OCI-LY7 (cell line): ENCODE measurements around the gene EXOC1L. TPM values are rescaled to one million over a fixed set of nuclear protein-coding genes. Genes with fewer than 3 reads are reported as not detected.

Experiments used
- BruUV-seq: library from RNA; stranded (reverse); fragments of 400-500 nt; replicated peaks from 2 replicates; lab custom pipeline; 2021; lab: Mats Ljungman, UMichigan
- CTCF ChIA-PET: fragments of 300-600 bp; sonication (Branson Sonifier 250); formaldehyde crosslinking; loops from one replicate; lab custom pipeline; 2022; ENCODE audit warnings: antibody characterized with exemption; ENCODE audit not compliant: unreplicated experiment; lab: Charles Lee
- POLR2A ChIA-PET: fragments of 300-600 bp; sonication (Branson Sonifier 250); formaldehyde crosslinking; loops from one replicate; lab custom pipeline; 2022; ENCODE audit warnings: antibody characterized with exemption; lab: Charles Lee
- DNase-seq: peaks from one replicate; pipeline ENCODE4 v3.0.0-alpha.2; 2015; ENCODE audit warnings: low spot score
- H2AFZ ChIP-seq: fragments of 200-600 bp; sonication (generic), shearing (Covaris generic); 2 replicates; pipeline ENCODE4 v1.6.1; 2014; ENCODE audit warnings: mild to moderate bottlenecking, antibody characterized with exemption, low read length, moderate library complexity
- H3K27ac ChIP-seq: fragments of 200-600 bp; sonication (generic); 2 replicates; pipeline ENCODE4 v1.5.1; 2014; ENCODE audit warnings: mixed run types, low read depth, mild to moderate bottlenecking, moderate library complexity, low read length, inconsistent platforms; ENCODE audit not compliant: poor library complexity, severe bottlenecking
- H3K36me3 ChIP-seq: fragments of 200-600 bp; sonication (generic); 2 replicates; pipeline ENCODE4 v1.6.1; 2014; ENCODE audit warnings: mild to moderate bottlenecking, antibody characterized with exemption, low read length, moderate library complexity, mixed read lengths; ENCODE audit not compliant: insufficient read depth
- H3K4me1 ChIP-seq: fragments of 200-600 bp; sonication (generic); 2 replicates; pipeline ENCODE4 v1.5.1; 2014; ENCODE audit warnings: mild to moderate bottlenecking, low read length; ENCODE audit not compliant: insufficient read depth, poor library complexity, severe bottlenecking
- H3K4me2 ChIP-seq: fragments of 200-600 bp; sonication (generic); 2 replicates; pipeline ENCODE4 v1.6.1; 2014; ENCODE audit warnings: mild to moderate bottlenecking, low read length
- H3K4me3 ChIP-seq: fragments of 200-600 bp; sonication (generic); 2 replicates; pipeline ENCODE4 v1.5.1; 2014; ENCODE audit warnings: mild to moderate bottlenecking, low read depth, low read length; ENCODE audit not compliant: poor library complexity, severe bottlenecking
- H3K79me2 ChIP-seq: fragments of 200-600 bp; sonication (generic); 2 replicates; pipeline ENCODE4 v1.6.1; 2016; ENCODE audit warnings: low read depth, mild to moderate bottlenecking, low read length, moderate library complexity, mixed read lengths; ENCODE audit not compliant: insufficient read depth
- H3K9me2 ChIP-seq: fragments of 200-600 bp; sonication (generic); 2 replicates; pipeline ENCODE4 v1.6.1; 2016; ENCODE audit warnings: mild to moderate bottlenecking, low read length, mixed read lengths; ENCODE audit not compliant: insufficient read depth
- H3K9me3 ChIP-seq: fragments of 200-600 bp; sonication (generic); 2 replicates; pipeline ENCODE4 v1.6.1; 2014; ENCODE audit warnings: mild to moderate bottlenecking, mixed run types, low read length, mixed read lengths
- H4K20me1 ChIP-seq: fragments of 200-600 bp; sonication (generic); 2 replicates; pipeline ENCODE4 v1.6.1; 2014; ENCODE audit warnings: mild to moderate bottlenecking, antibody characterized with exemption, low read length, moderate library complexity, mixed read lengths; ENCODE audit not compliant: insufficient read depth
- EZH2phosphoT487 ChIP-seq: fragments of 200-600 bp; sonication (generic); IDR thresholded peaks from 2 replicates; pipeline ENCODE4 v1.6.1; 2018; ENCODE audit warnings: low read depth, borderline replicate concordance, mild to moderate bottlenecking, mixed run types, antibody characterized with exemption, low read length, moderate library complexity, mixed read lengths
- intact Hi-C: fragments of 100-400 bp; cut with micrococcal nuclease; formaldehyde crosslinking; loops from one replicate; pipeline ENCODE4 v1.10.0; 2022; ENCODE audit not compliant: unreplicated experiment
- total RNA-seq, 2 experiments: library from RNA; depleted of rRNA in 1 of 2; stranded (reverse); fragments of >200 nt in 1 of 2; shearing (Covaris generic) in 1 of 2; gene quantifications; 2 replicates each; pipeline ENCODE4 v1.2.3, GENCODE V29; 2014 to 2022
- TF ChIP-seq, protein P1 (sequence below): fragments of 200-600 bp; sonication (generic); conservative IDR thresholded peaks from 2 replicates; pipeline ENCODE4 v1.5.1; 2014; ENCODE audit warnings: mild to moderate bottlenecking, antibody characterized with exemption, low read length, moderate library complexity, mixed read lengths

Gene EXOC1L
- total RNA-seq, 2 experiments from 2014 or later, result not detected

DNA sequence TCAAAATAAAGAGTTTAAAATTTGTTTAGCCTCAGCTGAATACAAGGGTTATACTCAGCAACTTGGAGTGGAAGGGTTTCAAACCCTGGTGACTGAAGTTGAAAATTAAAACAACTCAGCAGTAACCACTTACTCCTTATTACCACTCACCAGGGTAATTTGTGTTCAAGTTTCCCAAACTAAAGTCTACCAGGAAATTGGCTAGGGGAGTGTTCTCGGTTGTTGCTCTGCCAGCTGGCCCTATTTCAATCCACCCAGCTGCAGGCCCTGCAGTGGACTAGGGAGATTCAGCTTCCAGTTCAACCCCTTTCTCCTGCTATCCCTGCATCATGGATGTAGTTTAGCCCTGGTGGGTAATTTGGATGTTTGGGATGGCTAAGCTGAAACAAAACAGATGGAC is 37.8 kb upstream of the EXOC1L start:
- TF ChIP-seq, protein P1, sequence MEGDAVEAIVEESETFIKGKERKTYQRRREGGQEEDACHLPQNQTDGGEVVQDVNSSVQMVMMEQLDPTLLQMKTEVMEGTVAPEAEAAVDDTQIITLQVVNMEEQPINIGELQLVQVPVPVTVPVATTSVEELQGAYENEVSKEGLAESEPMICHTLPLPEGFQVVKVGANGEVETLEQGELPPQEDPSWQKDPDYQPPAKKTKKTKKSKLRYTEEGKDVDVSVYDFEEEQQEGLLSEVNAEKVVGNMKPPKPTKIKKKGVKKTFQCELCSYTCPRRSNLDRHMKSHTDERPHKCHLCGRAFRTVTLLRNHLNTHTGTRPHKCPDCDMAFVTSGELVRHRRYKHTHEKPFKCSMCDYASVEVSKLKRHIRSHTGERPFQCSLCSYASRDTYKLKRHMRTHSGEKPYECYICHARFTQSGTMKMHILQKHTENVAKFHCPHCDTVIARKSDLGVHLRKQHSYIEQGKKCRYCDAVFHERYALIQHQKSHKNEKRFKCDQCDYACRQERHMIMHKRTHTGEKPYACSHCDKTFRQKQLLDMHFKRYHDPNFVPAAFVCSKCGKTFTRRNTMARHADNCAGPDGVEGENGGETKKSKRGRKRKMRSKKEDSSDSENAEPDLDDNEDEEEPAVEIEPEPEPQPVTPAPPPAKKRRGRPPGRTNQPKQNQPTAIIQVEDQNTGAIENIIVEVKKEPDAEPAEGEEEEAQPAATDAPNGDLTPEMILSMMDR, result no peak
- no peak for TF ChIP-seq EZH2phosphoT487

DNA sequence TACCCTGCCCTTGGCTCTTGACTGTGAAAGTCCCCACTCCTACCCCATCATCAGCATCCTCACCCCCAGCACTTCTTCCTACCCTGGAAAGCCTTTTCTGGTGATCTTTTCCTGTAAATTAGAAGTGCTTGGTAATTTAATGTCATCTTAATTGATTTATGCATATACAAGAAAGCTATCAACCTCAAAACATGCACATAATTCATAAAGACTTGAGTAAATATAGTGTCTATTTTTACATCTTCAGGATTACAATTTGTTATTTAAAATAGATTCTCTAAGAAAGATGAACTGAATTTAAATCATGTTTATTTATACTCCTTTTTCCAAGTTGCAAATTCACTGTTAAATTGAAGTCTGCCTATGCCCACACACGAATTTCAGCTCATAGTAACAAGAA is 36.0 kb upstream of the EXOC1L start:
- ChIA-PET POLR2A (no interaction called here), CTCF (no interaction called here)
- Histone ChIP-seq H3K79me2 (no peaks in the 10 kb centered on the region), H3K9me3 (no peaks in the 10 kb centered on the region), H3K4me1 (no peaks in the 10 kb centered on the region), H2AFZ (no peak overlapping the region), H4K20me1 (no peaks in the 10 kb centered on the region), H3K36me3 (no peaks in the 10 kb centered on the region), H3K4me2 (no peak overlapping the region), H3K27ac (no peak overlapping the region), H3K9me2 (no peaks in the 10 kb centered on the region), H3K4me3 (no peak overlapping the region)
- no TSS peak for BruUV-seq
- TF ChIP-seq EZH2phosphoT487, result no peak
- TF ChIP-seq, protein P1, result no peak
- DNase-seq, result no peak
- intact Hi-C loops, result no loop called here

More for the DNA sequence above, 37.8 kb upstream of the EXOC1L start:
- no peaks in the 10 kb centered on the region for H3K9me2 ChIP-seq
- no peaks in the 10 kb centered on the region for H3K4me1 ChIP-seq
- H4K20me1 ChIP-seq, result no peaks in the 10 kb centered on the region
- no peak for DNase-seq
- intact Hi-C loops, result no loop called here
- H3K4me3 ChIP-seq, result no peak overlapping the region
- no TSS peak for BruUV-seq
- no peaks in the 10 kb centered on the region for H3K9me3 ChIP-seq
- H3K27ac ChIP-seq, result no peak overlapping the region
- no peak overlapping the region for H3K4me2 ChIP-seq
- H3K36me3 ChIP-seq, result no peaks in the 10 kb centered on the region
- H3K79me2 ChIP-seq, result no peaks in the 10 kb centered on the region
- POLR2A ChIA-PET, result no interaction called here
- CTCF ChIA-PET, result no interaction called here
- H2AFZ ChIP-seq, result no peak overlapping the region

DNA sequence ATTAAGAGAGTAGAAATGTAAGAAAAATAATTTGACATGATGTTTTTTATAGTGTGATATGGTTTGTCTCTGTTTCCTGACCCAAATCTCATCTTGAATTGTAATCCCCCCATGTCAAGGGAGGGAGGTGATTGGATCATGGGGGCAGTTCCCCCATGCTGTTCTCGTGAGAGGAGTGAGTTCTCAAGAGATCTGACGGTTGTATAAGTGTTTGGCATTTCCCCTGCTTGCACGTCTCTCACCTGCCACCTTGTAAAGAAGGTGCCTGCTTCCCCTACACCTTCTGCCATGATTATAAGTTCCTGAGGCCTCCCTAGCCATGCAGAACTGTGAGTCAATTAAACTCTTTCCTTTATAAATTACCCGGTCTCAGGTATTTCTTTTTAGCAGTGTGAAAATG is 34.8 kb upstream of the EXOC1L start:
- Histone ChIP-seq H3K4me1 (no peaks in the 10 kb centered on the region), H3K27ac (no peak overlapping the region), H3K79me2 (no peaks in the 10 kb centered on the region), H2AFZ (no peak overlapping the region), H3K9me2 (no peaks in the 10 kb centered on the region), H3K4me2 (no peak overlapping the region), H3K36me3 (no peaks in the 10 kb centered on the region), H3K4me3 (no peak overlapping the region), H3K9me3 (no peaks in the 10 kb centered on the region), H4K20me1 (no peaks in the 10 kb centered on the region)
- no peak for DNase-seq
- CTCF ChIA-PET, result no interaction called here
- intact Hi-C loops, result no loop called here
- BruUV-seq, result no TSS peak
- TF ChIP-seq, protein P1, result no peak
- TF ChIP-seq EZH2phosphoT487, result no peak
- POLR2A ChIA-PET, result no interaction called here
